ENCODE results near the gene ZFYVE1.
"Not testable (repeated sequence)": the region's sequence is repeated elsewhere in the genome, so short reads cannot be mapped to it uniquely, and the experiment has no call there.

GRCh38 chr14:72956741-72957140, 70.2 kb downstream of the ZFYVE1 start:
- TF ChIP-seq L3MBTL2 (conservative IDR thresholded peaks at IDR 0.05); CTBP1 (IDR thresholded peaks at IDR 0.05; ENCODE audit: borderline replicate concordance); ARNT (IDR thresholded peaks at IDR 0.05); ELF4 (IDR thresholded peaks at IDR 0.05); FOXM1 (IDR thresholded peaks at IDR 0.05; ENCODE audit: borderline replicate concordance); BHLHE40 (IDR thresholded peaks at IDR 0.05; ENCODE audit: borderline replicate concordance); NFRKB (IDR thresholded peaks at IDR 0.05); SUZ12 (IDR thresholded peaks at IDR 0.05); SP1 (IDR thresholded peaks at IDR 0.05): not testable (repeated sequence)

All from HEK293T (cell line).